Left kidney (tissue), 2 donors: ENCODE measurements around the gene ASB18. TPM values are rescaled to one million over a fixed set of nuclear protein-coding genes. Genes with fewer than 3 reads are reported as not detected.

Experiments used
- DNase-seq: peaks from one replicate; pipeline ENCODE4 v3.0.0-alpha.2; 2013
- polyA plus RNA-seq: library from polyadenylated mRNA; unstranded; fragments of 120-200 nt; gene quantifications from one replicate; pipeline ENCODE4 v1.2.1, GENCODE V29; 2013; ENCODE audit not compliant: insufficient read length

ASB18 gene
- polyA plus RNA-seq, 1 donor = 0.15 TPM

GRCh38 chr2:236208019-236208926 is 55.9 kb downstream of the ASB18 start:
- no peak for DNase-seq

DNA sequence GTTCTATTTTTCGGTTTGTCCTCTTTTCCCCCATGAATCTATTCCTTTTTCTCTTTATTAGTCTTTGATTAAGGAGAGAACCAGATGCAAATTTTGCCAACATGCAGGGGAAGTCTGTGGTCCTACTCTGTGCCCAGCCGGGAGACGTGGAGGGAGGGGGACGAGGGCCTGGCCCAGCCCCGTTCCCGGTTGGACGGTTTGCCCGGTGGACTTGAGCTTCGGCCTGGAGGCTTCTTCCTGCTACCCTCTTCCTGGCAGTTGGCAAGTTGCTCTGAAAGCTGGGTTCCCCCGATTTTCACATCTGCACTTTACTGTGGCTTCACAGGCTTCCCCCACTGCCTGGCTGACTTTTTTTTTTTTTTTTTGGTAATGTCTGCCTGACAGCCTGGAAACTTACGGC is 56.7 kb downstream of the ASB18 start:
- no peak for DNase-seq

- DNase-seq = no peak
Measured at GRCh38 chr2:236205867-236206645, 58.1 kb downstream of the ASB18 start.

- no peak for DNase-seq
Measured at GRCh38 chr2:236204953-236205352, 59.3 kb downstream of the ASB18 start.

GRCh38 chr2:236200378-236200777 is 63.8 kb downstream of the ASB18 start:
- no peak for DNase-seq

GRCh38 chr2:236196366-236196765 is 67.8 kb downstream of the ASB18 start:
- DNase-seq = no peak

DNA sequence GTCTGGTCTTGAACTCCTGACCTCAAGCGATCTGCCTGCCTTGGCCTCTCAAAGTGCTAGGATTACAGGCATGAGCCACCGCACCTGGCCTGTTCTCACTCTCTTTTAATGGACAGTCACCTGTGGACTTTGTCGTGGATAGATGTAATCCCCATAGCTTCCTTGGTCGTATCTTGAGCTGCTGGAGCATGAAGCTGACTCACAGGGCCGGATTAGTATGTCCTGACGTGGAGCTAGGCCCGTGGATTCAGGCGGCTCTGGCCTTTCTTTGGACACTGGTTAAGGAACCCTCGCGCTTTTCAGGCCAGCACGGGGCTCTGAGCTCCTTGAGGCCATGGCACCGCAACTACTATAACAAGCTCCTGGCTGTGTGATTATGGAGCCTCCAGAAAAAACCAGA is 68.5 kb downstream of the ASB18 start:
- DNase-seq = no peak

DNA sequence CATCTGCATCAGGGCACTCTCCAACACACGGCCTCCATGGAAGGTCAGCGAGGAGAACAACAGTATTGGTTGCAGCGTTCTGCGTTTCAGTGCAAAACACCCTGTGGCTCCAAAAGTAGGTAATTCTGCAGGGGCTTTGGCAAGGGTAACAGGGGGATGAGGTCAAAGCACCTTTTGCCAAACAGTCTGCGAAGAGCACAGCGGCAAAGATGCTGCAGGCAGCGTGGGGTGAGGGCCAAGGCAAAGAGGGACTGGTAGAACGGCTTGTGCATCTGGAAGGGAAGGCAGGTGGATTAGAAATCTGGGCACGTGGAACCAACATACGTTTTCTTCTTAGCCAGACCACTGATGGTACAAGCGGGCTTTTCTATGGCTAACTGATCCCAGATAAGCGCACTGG is 69.4 kb downstream of the ASB18 start:
- DNase-seq = no peak

GRCh38 chr2:236193026-236193425 is 71.2 kb downstream of the ASB18 start:
- no peak for DNase-seq

- DNase-seq = no peak
Measured at GRCh38 chr2:236190674-236191073, 73.5 kb downstream of the ASB18 start.

GRCh38 chr2:236184701-236185100 is 79.5 kb downstream of the ASB18 start:
- no peak for DNase-seq

DNA sequence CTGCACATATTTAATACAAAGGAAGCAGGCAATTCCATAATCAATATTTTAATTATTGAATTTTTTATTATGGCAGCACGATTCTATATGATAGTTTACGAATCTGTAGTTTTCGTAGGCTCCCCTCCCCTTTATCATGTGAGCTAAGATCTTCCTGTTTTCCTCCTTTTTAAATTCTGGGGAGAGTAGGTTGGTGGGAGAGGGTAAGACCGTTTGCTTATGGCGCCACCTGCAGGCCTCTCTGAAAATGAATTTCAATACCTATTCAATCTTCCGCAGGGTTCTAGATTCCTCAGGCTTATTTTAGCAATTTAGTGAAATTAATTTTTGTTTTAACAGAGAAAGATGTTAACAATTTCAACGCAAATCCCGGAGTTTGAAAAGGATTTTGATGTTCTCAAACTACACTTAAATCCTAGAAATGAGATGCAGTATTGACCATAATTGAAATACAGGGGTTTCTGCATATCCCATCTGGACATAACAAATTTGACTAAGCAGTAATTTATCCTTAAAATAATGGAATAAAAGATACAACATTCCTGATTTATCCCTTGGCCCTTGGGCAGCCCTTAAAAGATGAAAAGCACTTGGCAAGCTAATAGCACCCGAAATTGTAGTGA is 83.3 kb downstream of the ASB18 start:
- DNase-seq = no peak

GRCh38 chr2:236180076-236180816 is 84.0 kb downstream of the ASB18 start:
- no peak for DNase-seq

- no peak for DNase-seq
Measured at GRCh38 chr2:236179236-236180075, 84.8 kb downstream of the ASB18 start.

GRCh38 chr2:236178890-236179235 is 85.3 kb downstream of the ASB18 start:
- no peak for DNase-seq

GRCh38 chr2:236177967-236178889 is 86.0 kb downstream of the ASB18 start:
- DNase-seq = no peak

DNA sequence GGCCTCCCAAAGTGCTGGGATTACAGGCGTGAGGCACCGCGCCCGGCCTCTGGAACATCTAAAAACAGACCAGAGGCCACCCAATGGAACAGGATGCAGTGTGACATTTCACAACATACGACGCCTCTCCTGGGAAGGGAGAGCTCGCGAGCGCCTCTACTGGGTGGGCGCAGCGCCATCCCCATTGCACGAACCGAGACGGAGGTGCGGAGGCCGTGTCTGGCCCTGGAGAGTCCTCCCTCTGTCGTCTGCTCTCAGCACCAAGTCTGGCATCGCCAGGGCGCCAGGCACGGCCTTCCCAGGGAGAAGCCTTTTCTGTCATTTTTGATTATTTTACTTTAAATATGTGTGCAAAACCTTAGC is 86.6 kb downstream of the ASB18 start:
- DNase-seq = no peak

- no peak for DNase-seq
Measured at GRCh38 chr2:236176951-236177350, 87.3 kb downstream of the ASB18 start.

- no peak for DNase-seq
Measured at GRCh38 chr2:236176417-236176816, 87.8 kb downstream of the ASB18 start.

DNA sequence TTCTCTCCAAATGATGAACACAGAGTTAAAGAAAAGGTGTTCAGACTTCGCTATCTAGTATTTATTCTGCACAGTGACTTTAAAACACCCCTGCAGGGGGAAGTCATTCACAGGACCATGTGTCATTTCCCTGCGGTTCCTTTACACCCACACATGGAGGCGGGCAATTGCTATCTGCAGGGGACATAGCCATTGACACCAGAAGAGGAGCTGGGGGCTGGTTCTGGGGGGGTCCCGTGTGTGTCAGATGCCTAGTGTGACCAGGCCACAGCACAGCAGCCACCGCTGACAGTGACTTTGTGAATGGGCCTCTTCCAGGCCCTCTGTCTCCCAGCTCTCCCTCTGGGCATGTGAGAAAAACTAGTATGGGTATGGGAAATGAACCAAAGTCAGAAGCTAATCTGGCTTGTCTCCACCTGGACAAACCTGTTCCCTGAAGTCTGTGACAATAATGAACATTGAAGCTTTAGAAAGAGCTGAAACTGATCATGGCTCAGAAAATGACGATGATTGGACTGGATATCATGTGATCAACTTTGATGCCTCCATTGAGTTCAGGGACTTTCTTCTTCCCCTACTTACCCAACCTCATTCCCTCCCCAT is 88.6 kb downstream of the ASB18 start:
- DNase-seq = no peak
